A549 (cell line): Measurements from ENCODE around the gene GARNL3. TPM values are rescaled to one million over a fixed set of nuclear protein-coding genes. Genes with fewer than 3 reads are reported as not detected.

Source experiments
- ATAC-seq, 2 experiments: fragments of 200-7000 bp in 1 of 2; fragments of >200 bp in 1 of 2; cut with Nextera tagmentation in 1 of 2; cut with Tn5 transposase in 1 of 2; 3 replicates each; pipeline versions ENCODE4 v1.8.0 to v1.9.1; 2018 to 2020; ENCODE audit warnings: mild to moderate bottlenecking in 1 of 2, moderate library complexity in 1 of 2
- CTCF ChIA-PET: fragments of 300-600 bp; sonication (Branson Sonifier 250); formaldehyde crosslinking; extraction: SDS; loops from one replicate; lab custom pipeline; 2021; ENCODE audit warnings: antibody characterized with exemption, inconsistent platforms; lab: Yijun Ruan, JAX
- POLR2A ChIA-PET: fragments of 350-600 bp; formaldehyde crosslinking; extraction: SDS; loops from one replicate; lab custom pipeline; 2021; ENCODE audit warnings: antibody characterized with exemption, inconsistent platforms; lab: Yijun Ruan, JAX
- DNase-seq, 2 experiments: peaks; one replicate each; pipeline versions ENCODE4 v3.0.0 to v3.0.0-alpha.2; 2011 to 2016; ENCODE audit warnings: low read depth in 1 of 2, low spot score in 1 of 2
- FAIRE-seq: peaks from 2 replicates; lab custom pipeline; 2011; peaks lifted over from hg19 to GRCh38; lab: Jason Lieb, UNC
- H3K27ac ChIP-seq, 2 experiments: fragments of >200 bp; sonication (Bioruptor Twin); formaldehyde crosslinking; 3 replicates each; pipeline ENCODE4 v1.5.1; 2016 to 2017
- H3K4me1 ChIP-seq: fragments of >200 bp; sonication (Bioruptor Twin); formaldehyde crosslinking; 3 replicates; pipeline ENCODE4 v1.6.1; 2016
- H3K4me2 ChIP-seq: fragments of >200 bp; sonication (Bioruptor Twin); formaldehyde crosslinking; 3 replicates; pipeline ENCODE4 v1.6.1; 2016
- H3K4me3 ChIP-seq: fragments of >200 bp; sonication (Bioruptor Twin); formaldehyde crosslinking; 3 replicates; pipeline ENCODE4 v1.5.1; 2016
- H3K9me3 ChIP-seq: fragments of >200 bp; sonication (Bioruptor Twin); formaldehyde crosslinking; 3 replicates; pipeline ENCODE4 v1.6.1; 2016
- ATOH8 ChIP-seq: fragments of 250-450 bp; sonication (Bioruptor Pico); IDR thresholded peaks from 2 replicates; pipeline ENCODE4 v1.5.0; 2020; ENCODE audit warnings: low read depth, mild to moderate bottlenecking, moderate library complexity
- CBX2 ChIP-seq: fragments of 200-600 bp; sonication (generic); IDR thresholded peaks from 2 replicates; pipeline ENCODE4 v1.6.1; 2016; ENCODE audit warnings: low read depth, mild to moderate bottlenecking, borderline replicate concordance
- CHD2 ChIP-seq: fragments of 150-350 bp; IDR thresholded peaks from 2 replicates; pipeline ENCODE4 v1.6.1; 2014; ENCODE audit warnings: low read length; ENCODE audit not compliant: partially characterized antibody
- EHF ChIP-seq: fragments of 250-450 bp; sonication (Bioruptor Pico); IDR thresholded peaks from 2 replicates; pipeline ENCODE4 v1.5.0; 2020; ENCODE audit warnings: mild to moderate bottlenecking
- EP300 ChIP-seq, 2 experiments: fragments of >200 bp; sonication (Bioruptor Twin); formaldehyde crosslinking; IDR thresholded peaks; 2 replicates in 1 of 2; 3 replicates in 1 of 2; pipeline ENCODE4 v1.6.1; 2016 to 2017
- FOSL2 ChIP-seq, 2 experiments: fragments of 450-650 bp in 1 of 2; fragments of >200 bp in 1 of 2; sonication (Bioruptor Twin) in 1 of 2; formaldehyde crosslinking; IDR thresholded peaks; 2 replicates each; pipeline versions ENCODE4 v1.5.0 to v1.6.1; 2016 to 2020; ENCODE audit warnings: mild to moderate bottlenecking in 1 of 2, moderate library complexity in 1 of 2
- FOXS1 ChIP-seq: fragments of 250-450 bp; sonication (Bioruptor Pico); IDR thresholded peaks from 2 replicates; pipeline ENCODE4 v1.5.0; 2020; ENCODE audit warnings: mild to moderate bottlenecking, moderate library complexity
- HES2 ChIP-seq: fragments of >200 bp; sonication (Bioruptor Twin); formaldehyde crosslinking; IDR thresholded peaks from 2 replicates; pipeline ENCODE4 v1.6.1; 2016
- HMGXB4 ChIP-seq: fragments of 250-450 bp; sonication (Bioruptor Pico); IDR thresholded peaks from 2 replicates; pipeline ENCODE4 v1.5.0; 2021; ENCODE audit warnings: mild to moderate bottlenecking, moderate library complexity, borderline replicate concordance
- JUN ChIP-seq, 2 experiments: fragments of >200 bp; sonication (Bioruptor Twin); formaldehyde crosslinking; IDR thresholded peaks; 2 replicates in 1 of 2; 3 replicates in 1 of 2; pipeline ENCODE4 v1.6.1; 2016 to 2017
- KDM5A ChIP-seq: fragments of 200-600 bp; sonication (generic); IDR thresholded peaks from 2 replicates; pipeline ENCODE4 v1.6.1; 2016; ENCODE audit warnings: antibody characterized with exemption, mild to moderate bottlenecking
- MAX ChIP-seq: IDR thresholded peaks from 2 replicates; pipeline ENCODE4 v1.6.1; 2012
- MYC ChIP-seq: IDR thresholded peaks from 2 replicates; pipeline ENCODE4 v1.6.1; 2012; ENCODE audit warnings: mild to moderate bottlenecking, inconsistent platforms, low read length, improper control_type of control experiment, borderline replicate concordance
- POLR2AphosphoS2 ChIP-seq: conservative IDR thresholded peaks from 2 replicates; pipeline ENCODE4 v1.6.1; 2012; ENCODE audit warnings: low read length, improper control_type of control experiment, inconsistent platforms
- RAD21 ChIP-seq, 2 experiments: fragments of >200 bp in 1 of 2; sonication (Bioruptor Twin) in 1 of 2; formaldehyde crosslinking in 1 of 2; IDR thresholded peaks in 1 of 2; conservative IDR thresholded peaks in 1 of 2; 2 replicates in 1 of 2; 3 replicates in 1 of 2; pipeline ENCODE4 v1.6.1; 2012 to 2018; ENCODE audit warnings: inconsistent platforms in 1 of 2
- RARB ChIP-seq: fragments of 250-450 bp; sonication (Bioruptor Pico); IDR thresholded peaks from 2 replicates; pipeline ENCODE4 v1.8.0; 2021; ENCODE audit warnings: mild to moderate bottlenecking, moderate library complexity
- REST ChIP-seq: fragments of 200-600 bp; sonication (generic); IDR thresholded peaks from 2 replicates; pipeline ENCODE4 v1.6.1; 2016; ENCODE audit warnings: antibody characterized with exemption, mild to moderate bottlenecking, moderate library complexity
- RNF2 ChIP-seq: fragments of 200-600 bp; sonication (generic); IDR thresholded peaks from 2 replicates; pipeline ENCODE4 v1.6.1; 2016; ENCODE audit warnings: low read depth, mild to moderate bottlenecking, antibody characterized with exemption, moderate library complexity, borderline replicate concordance
- SMC3 ChIP-seq: fragments of >200 bp; sonication (Bioruptor Twin); formaldehyde crosslinking; IDR thresholded peaks from 3 replicates; pipeline ENCODE4 v1.6.1; 2018; ENCODE audit warnings: inconsistent platforms
- TP53 ChIP-seq: fragments of 250-450 bp; sonication (Bioruptor Pico); IDR thresholded peaks from 2 replicates; pipeline ENCODE4 v1.5.0; 2021; ENCODE audit warnings: mild to moderate bottlenecking, moderate library complexity
- ZFP36 ChIP-seq: fragments of 450-650 bp; IDR thresholded peaks from 2 replicates; pipeline ENCODE4 v1.6.1; 2014; ENCODE audit warnings: borderline replicate concordance; ENCODE audit not compliant: partially characterized antibody
- ZNF302 ChIP-seq: fragments of 250-450 bp; sonication (Bioruptor Pico); IDR thresholded peaks from 2 replicates; pipeline ENCODE4 v1.9.0; 2021; ENCODE audit warnings: inconsistent platforms, mild to moderate bottlenecking, moderate library complexity
- ZSCAN20 ChIP-seq: fragments of 250-450 bp; sonication (Bioruptor Pico); IDR thresholded peaks from 2 replicates; pipeline ENCODE4 v1.8.0; 2022; ENCODE audit warnings: mild to moderate bottlenecking, moderate library complexity
- WGBS: methylation state at CpG from one replicate; pipeline ENCODE4 v1.1.6; 2017; ENCODE audit errors: missing lambda C conversion rate; 5-methylcytosine and 5-hydroxymethylcytosine counted together
- polyA plus RNA-seq, 4 experiments: library from polyadenylated mRNA; depleted of rRNA in 3 of 4; stranded (reverse); fragments of >200 nt; fragmentation: RNase III in 1 of 4; extraction: RNeasy Plus Mini Kit Qiagen cat#74134 plus additional on column Dnase treatment in 1 of 4; gene quantifications; 2 replicates in 3 of 4; 3 replicates in 1 of 4; pipeline ENCODE4 v1.2.3, GENCODE V29; 2011 to 2017

Gene GARNL3
- polyA plus RNA-seq, 2 of the 4 experiments (the other 2 are of a cell fraction): 2.9 to 5.1 TPM

- ATAC-seq: no peak
- Histone ChIP-seq H3K9me3 (no peaks in the 10 kb centered on the region), H3K4me1 (peaks cover 4% of the 10 kb centered on the region; the same call in 1 of the 3 replicates), H3K27ac (no peak overlapping the region), H3K4me2 (no peak overlapping the region), H3K4me3 (no peak overlapping the region)
- 80% methylated on average over 2 of the region's 3 CpGs for WGBS
- DNase-seq: no peak
- no peak for FAIRE-seq
- CTCF ChIA-PET: interaction anchor here (0.6 to 1.8 kb wide), 5 partner anchors 8 to 1472 kb away, joined by 3 to 6 read pairs (median 3); no protein-coding TSS in a partner anchor
- TF ChIP-seq ZNF302 (CRISPR knock-in tag): no peak
- no peak for TF ChIP-seq KDM5A
- no peak for TF ChIP-seq RNF2
- POLR2A ChIA-PET: no interaction called here
Measured at GRCh38 chr9:127345566-127345965, 81.0 kb downstream of the GARNL3 start.

GRCh38 chr9:127346584-127346983 lies 82.0 kb downstream of the GARNL3 start:
- ChIA-PET CTCF (interaction anchor here (1.0 to 1.4 kb wide), 4 partner anchors 9 to 134 kb away, joined by 3 to 5 read pairs (median 4); no protein-coding TSS in a partner anchor), POLR2A (no interaction called here)
- H3K9me3 ChIP-seq: no peaks in the 10 kb centered on the region
- no peak for DNase-seq
- ATAC-seq: peak in 1 of 2 experiments; percentile 76; a peak in 3 of 6 replicates
- peaks cover 4% of the 10 kb centered on the region; the same call in 1 of the 3 replicates for H3K4me1 ChIP-seq
- no peak overlapping the region for H3K27ac ChIP-seq
- no peak for FAIRE-seq
- no peak overlapping the region for H3K4me3 ChIP-seq
- 84% methylated on average over 6 of the region's 6 CpGs for WGBS
- no peak overlapping the region for H3K4me2 ChIP-seq
- TF ChIP-seq EP300 (IDR thresholded peaks at IDR 0.05): no peak
- TF ChIP-seq FOSL2 (IDR thresholded peaks at IDR 0.05): no peak
- TF ChIP-seq FOSL2 (CRISPR knock-in tag; IDR thresholded peaks at IDR 0.05): no peak
- TF ChIP-seq ZFP36: no peak
- peak in 1 of 2 experiments; percentile 44; a peak in 3 of 5 replicates for TF ChIP-seq RAD21 (conservative IDR thresholded peaks at IDR 0.05 in 1 of 2, IDR thresholded peaks at IDR 0.05 in 1 of 2)
- no peak for TF ChIP-seq EHF (CRISPR knock-in tag)
- TF ChIP-seq RARB (CRISPR knock-in tag): no peak
- peak; percentile 36; the same call in 2 of the 3 replicates for TF ChIP-seq SMC3
- no peak for TF ChIP-seq JUN (IDR thresholded peaks at IDR 0.05)

- Histone ChIP-seq H3K4me3 (no peak overlapping the region), H3K9me3 (no peaks in the 10 kb centered on the region), H3K4me1 (peaks cover 4% of the 10 kb centered on the region; the same call in 1 of the 3 replicates), H3K27ac (no peak overlapping the region; a peak in 1 of 6 replicates), H3K4me2 (no peak overlapping the region)
- DNase-seq: peak; percentile 55 to 71
- FAIRE-seq: no peak
- ATAC-seq: peak; percentile 94 to 95
- ChIA-PET CTCF (interaction anchor here (0.6 to 2.1 kb wide), 21 partner anchors 11 to 137 kb away, joined by 3 to 12 read pairs (median 4); partner anchors contain the start of gene SLC2A8), POLR2A (no interaction called here)
- WGBS: 69% methylated on average over 8 of the region's 8 CpGs
- TF ChIP-seq TP53: no peak
- TF ChIP-seq REST: no peak
- no peak for TF ChIP-seq HMGXB4
- TF ChIP-seq ATOH8 (CRISPR knock-in tag): no peak
- no peak for TF ChIP-seq EP300 (IDR thresholded peaks at IDR 0.05)
- TF ChIP-seq POLR2AphosphoS2: no peak
- TF ChIP-seq CHD2: no peak
- no peak for TF ChIP-seq ZSCAN20 (CRISPR knock-in tag)
- no peak for TF ChIP-seq HES2
- TF ChIP-seq CBX2: no peak
- TF ChIP-seq KDM5A: no peak
- TF ChIP-seq ZFP36: no peak
- TF ChIP-seq FOXS1 (CRISPR knock-in tag): no peak
- peak; percentile 80 to 91 for TF ChIP-seq RAD21 (conservative IDR thresholded peaks at IDR 0.05 in 1 of 2, IDR thresholded peaks at IDR 0.05 in 1 of 2)
- peak; percentile 57; the same call in 1 of the 2 replicates for TF ChIP-seq MAX
- TF ChIP-seq MYC: no peak
Measured at GRCh38 chr9:127347831-127348776, 83.5 kb downstream of the GARNL3 start.
